Smooth muscle cell (in vitro differentiated cells): ENCODE measurements around the gene SLC22A12. TPM values are rescaled to one million over a fixed set of nuclear protein-coding genes. Genes with fewer than 3 reads are reported as not detected.
A peak's percentile ranks its signal among the peaks of the same experiment; 100 is the strongest.

Source experiments
- DNase-seq: peaks from one replicate; lab custom pipeline; 2025; ENCODE audit not compliant: unreplicated experiment; lab: John Stamatoyannopoulos, UW
- H2AFZ ChIP-seq: fragments of 200-600 bp; sonication (generic); 2 replicates; pipeline ENCODE4 v1.6.0; 2016; ENCODE audit warnings: antibody characterized with exemption, low read depth, mild to moderate bottlenecking
- H3F3A ChIP-seq: fragments of 200-600 bp; sonication (generic); 2 replicates; pipeline ENCODE4 v1.6.0; 2017; ENCODE audit warnings: antibody characterized with exemption, low read depth
- H3K27ac ChIP-seq: fragments of 200-600 bp; sonication (generic); 2 replicates; pipeline ENCODE4 v1.5.1; 2016; ENCODE audit warnings: low read depth, mild to moderate bottlenecking
- H3K27me3 ChIP-seq: fragments of 200-600 bp; sonication (generic); 2 replicates; pipeline ENCODE4 v1.6.1; 2016; ENCODE audit warnings: low read depth, mild to moderate bottlenecking
- H3K36me3 ChIP-seq: fragments of 200-600 bp; sonication (generic); 2 replicates; pipeline ENCODE4 v1.5.1; 2016; ENCODE audit warnings: low read depth
- H3K4me1 ChIP-seq: fragments of 200-600 bp; sonication (generic); 2 replicates; pipeline ENCODE4 v1.5.1; 2016; ENCODE audit warnings: low read depth
- H3K4me2 ChIP-seq: fragments of 200-600 bp; sonication (generic); 2 replicates; pipeline ENCODE4 v1.6.0; 2016; ENCODE audit warnings: mild to moderate bottlenecking
- H3K4me3 ChIP-seq: fragments of 200-600 bp; sonication (generic); 2 replicates; pipeline ENCODE4 v1.5.1; 2016; ENCODE audit warnings: mild to moderate bottlenecking
- H3K79me2 ChIP-seq: fragments of 200-600 bp; sonication (generic); 2 replicates; pipeline ENCODE4 v1.6.0; 2016; ENCODE audit warnings: low read depth, mild to moderate bottlenecking
- H3K9ac ChIP-seq: fragments of 200-600 bp; sonication (generic); 2 replicates; pipeline ENCODE4 v1.6.0; 2016; ENCODE audit warnings: low read depth
- H3K9me3 ChIP-seq: fragments of 200-600 bp; sonication (generic); replicated peaks from 2 replicates; pipeline ENCODE4 v1.5.1; 2016; ENCODE audit warnings: low read depth
- H4K20me1 ChIP-seq: fragments of 200-600 bp; sonication (generic); 2 replicates; pipeline ENCODE4 v1.6.0; 2016; ENCODE audit warnings: low read depth
- WGBS: methylation state at CpG from one replicate; pipeline ENCODE4 v1.1.7; 2016; ENCODE audit warnings: low lambda C conversion rate; 5-methylcytosine and 5-hydroxymethylcytosine counted together
- polyA plus RNA-seq: library from polyadenylated mRNA; unstranded; fragments of >200 nt; fragmentation: Nextera tagmentation; extraction: Ambion mirVana; gene quantifications from 2 replicates; pipeline ENCODE4 v1.2.1, GENCODE V29; 2016
- total RNA-seq: library from RNA; depleted of rRNA; stranded (reverse); fragments of >200 nt; gene quantifications from 2 replicates; pipeline ENCODE4 v1.2.3, GENCODE V29; 2014
- TF ChIP-seq, protein P1 (sequence below): fragments of 200-600 bp; sonication (generic); IDR thresholded peaks from 2 replicates; pipeline ENCODE4 v1.5.1; 2017; ENCODE audit warnings: borderline replicate concordance, mild to moderate bottlenecking, antibody characterized with exemption; ENCODE audit not compliant: insufficient read depth, poor library complexity, severe bottlenecking

Gene SLC22A12
- not detected in 2 replicates for total RNA-seq
- not detected in 2 replicates for polyA plus RNA-seq

DNA sequence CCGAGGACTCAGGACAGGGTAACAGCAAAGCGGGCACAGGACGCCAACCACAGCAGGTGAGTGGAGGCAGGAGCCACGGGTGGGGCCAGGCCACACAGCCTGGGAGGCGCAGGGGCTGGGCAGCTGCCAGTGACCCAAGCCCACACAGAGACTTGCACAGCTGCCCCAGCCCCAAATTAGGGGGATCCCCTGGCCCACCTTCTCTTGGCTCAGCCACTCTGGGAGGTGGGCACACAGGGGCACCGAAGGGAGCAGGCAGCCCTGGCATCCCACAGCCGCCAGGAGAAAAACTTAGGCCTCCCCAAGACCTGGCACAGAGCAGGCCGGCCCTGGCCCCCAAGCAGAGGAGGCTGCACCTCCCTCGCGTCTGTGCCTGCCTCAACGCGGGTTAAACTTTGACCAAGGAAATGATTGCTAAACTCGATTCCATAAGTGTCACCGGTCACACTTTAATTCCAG lies at the start of gene SLC22A12:
TSS of gene SLC22A12 (plus strand) at position 458 of the 459 bp plus-strand sequence. CDS start 337 bp downstream, outside the sequence.
- H3K9me3 ChIP-seq, result no peaks in the 10 kb centered on the region
- no peaks in the 10 kb centered on the region for H3F3A ChIP-seq
- TF ChIP-seq, protein P1, sequence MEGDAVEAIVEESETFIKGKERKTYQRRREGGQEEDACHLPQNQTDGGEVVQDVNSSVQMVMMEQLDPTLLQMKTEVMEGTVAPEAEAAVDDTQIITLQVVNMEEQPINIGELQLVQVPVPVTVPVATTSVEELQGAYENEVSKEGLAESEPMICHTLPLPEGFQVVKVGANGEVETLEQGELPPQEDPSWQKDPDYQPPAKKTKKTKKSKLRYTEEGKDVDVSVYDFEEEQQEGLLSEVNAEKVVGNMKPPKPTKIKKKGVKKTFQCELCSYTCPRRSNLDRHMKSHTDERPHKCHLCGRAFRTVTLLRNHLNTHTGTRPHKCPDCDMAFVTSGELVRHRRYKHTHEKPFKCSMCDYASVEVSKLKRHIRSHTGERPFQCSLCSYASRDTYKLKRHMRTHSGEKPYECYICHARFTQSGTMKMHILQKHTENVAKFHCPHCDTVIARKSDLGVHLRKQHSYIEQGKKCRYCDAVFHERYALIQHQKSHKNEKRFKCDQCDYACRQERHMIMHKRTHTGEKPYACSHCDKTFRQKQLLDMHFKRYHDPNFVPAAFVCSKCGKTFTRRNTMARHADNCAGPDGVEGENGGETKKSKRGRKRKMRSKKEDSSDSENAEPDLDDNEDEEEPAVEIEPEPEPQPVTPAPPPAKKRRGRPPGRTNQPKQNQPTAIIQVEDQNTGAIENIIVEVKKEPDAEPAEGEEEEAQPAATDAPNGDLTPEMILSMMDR, result no peak
- WGBS, result 88% methylated on average over 14 of the region's 14 CpGs
- no peak within 1 kb of the TSS for H3K9ac ChIP-seq
- no peak within 1 kb of the TSS for H2AFZ ChIP-seq
- H4K20me1 ChIP-seq, result no peaks in the 10 kb centered on the region
- H3K4me1 ChIP-seq, result no peaks in the 10 kb centered on the region
- H3K27me3 ChIP-seq, result no peaks in the 10 kb centered on the region
- H3K36me3 ChIP-seq, result no peaks in the 10 kb centered on the region
- no peaks in the 10 kb centered on the region for H3K79me2 ChIP-seq
- no peak within 1 kb of the TSS for H3K27ac ChIP-seq
- no peak within 1 kb of the TSS for H3K4me2 ChIP-seq
- no peak for DNase-seq
- no peak within 1 kb of the TSS for H3K4me3 ChIP-seq

DNA sequence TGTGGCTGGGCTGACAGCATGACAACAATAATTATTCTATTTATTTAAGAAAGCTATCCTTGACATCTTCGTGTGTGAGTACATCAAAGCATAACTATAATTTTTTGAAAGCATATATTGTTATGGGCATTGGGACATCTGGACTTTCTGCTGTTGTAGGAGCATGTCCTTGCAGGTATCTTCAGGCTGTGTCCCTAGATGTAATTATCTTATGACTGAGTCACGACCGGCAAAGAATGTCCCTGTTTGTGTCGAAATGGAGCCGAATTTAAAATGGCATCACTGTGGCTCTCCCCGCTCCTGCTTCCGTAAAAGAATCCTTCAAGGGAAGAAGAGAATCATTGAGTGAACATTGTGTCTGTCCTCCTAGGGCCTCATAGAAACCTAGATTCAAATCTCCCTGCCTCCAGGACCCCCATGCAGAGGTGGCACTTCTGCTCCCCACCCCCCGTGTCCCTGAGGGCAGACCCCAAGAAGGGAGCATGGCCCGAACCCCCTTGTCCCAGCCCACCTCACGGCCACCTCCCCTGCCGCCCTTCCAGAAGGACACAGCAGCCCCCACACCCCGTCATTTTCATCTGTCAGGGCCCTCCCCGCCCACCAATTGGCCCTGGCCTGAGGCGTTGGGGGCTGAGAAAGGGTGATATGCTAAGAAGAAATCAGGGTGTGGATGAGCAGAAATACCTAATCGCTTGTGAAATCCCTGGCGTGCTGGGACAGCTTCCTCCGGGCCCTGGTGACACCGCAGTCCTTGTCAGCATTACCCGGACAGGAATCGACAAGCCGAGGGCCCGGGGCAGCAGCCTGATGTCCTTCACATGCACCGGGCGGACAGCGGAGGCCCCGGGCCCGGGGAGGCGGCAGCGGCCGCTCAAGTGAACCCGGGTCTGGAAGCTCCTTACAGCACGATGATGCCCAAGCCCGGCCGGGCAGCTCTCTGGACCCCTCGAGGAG lies 48.6 kb upstream of the SLC22A12 start:
- TF ChIP-seq, protein P1, result no peak
- Histone ChIP-seq H4K20me1 (no peaks in the 10 kb centered on the region), H3K4me2 (no peak overlapping the region), H2AFZ (no peak overlapping the region), H3K79me2 (no peaks in the 10 kb centered on the region), H3K4me3 (no peak overlapping the region), H3F3A (no peaks in the 10 kb centered on the region), H3K36me3 (no peaks in the 10 kb centered on the region), H3K9me3 (no peaks in the 10 kb centered on the region), H3K9ac (no peak overlapping the region), H3K27ac (peak overlapping the region; percentile 72), H3K27me3 (no peaks in the 10 kb centered on the region), H3K4me1 (no peaks in the 10 kb centered on the region)
- 86% methylated on average over 35 of the region's 35 CpGs for WGBS
- DNase-seq, result no peak

DNA sequence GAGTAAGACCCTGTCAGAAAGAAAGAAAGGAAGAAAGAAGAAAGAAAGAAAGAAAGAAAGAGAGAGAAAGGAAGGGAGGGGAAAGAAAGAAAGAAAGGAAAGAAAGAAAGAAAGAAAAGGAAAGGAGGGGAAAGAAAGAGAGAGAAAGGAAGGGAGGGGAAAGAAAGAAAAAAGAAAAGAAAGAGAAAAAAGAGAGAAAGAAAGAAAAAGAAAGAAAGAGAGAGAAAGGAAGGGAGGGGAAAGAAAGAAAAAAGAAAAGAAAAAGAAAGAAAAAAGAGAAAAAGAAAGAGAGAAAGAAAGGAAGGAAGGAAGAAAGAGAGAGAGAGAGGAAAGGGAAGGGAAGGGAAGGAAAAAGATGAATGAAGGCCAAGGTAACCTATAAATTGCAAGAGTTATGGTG lies 47.2 kb upstream of the SLC22A12 start:
- TF ChIP-seq, protein P1, result no peak
- Histone ChIP-seq H3K9me3 (no peaks in the 10 kb centered on the region), H3K9ac (no peak overlapping the region), H3K4me3 (no peak overlapping the region), H3K27me3 (no peaks in the 10 kb centered on the region), H4K20me1 (no peaks in the 10 kb centered on the region), H3K4me2 (no peak overlapping the region), H3K36me3 (no peaks in the 10 kb centered on the region), H2AFZ (no peak overlapping the region), H3K4me1 (no peaks in the 10 kb centered on the region), H3F3A (no peaks in the 10 kb centered on the region), H3K27ac (no peak overlapping the region), H3K79me2 (no peaks in the 10 kb centered on the region)
- DNase-seq, result no peak
